ENCODE measurements around the gene PIH1D2.

- TF ChIP-seq, protein P1, sequence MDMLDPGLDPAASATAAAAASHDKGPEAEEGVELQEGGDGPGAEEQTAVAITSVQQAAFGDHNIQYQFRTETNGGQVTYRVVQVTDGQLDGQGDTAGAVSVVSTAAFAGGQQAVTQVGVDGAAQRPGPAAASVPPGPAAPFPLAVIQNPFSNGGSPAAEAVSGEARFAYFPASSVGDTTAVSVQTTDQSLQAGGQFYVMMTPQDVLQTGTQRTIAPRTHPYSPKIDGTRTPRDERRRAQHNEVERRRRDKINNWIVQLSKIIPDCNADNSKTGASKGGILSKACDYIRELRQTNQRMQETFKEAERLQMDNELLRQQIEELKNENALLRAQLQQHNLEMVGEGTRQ (IDR thresholded peaks at IDR 0.05; ENCODE audit: low read depth, low read length) = no peak
- no peak for TF ChIP-seq CTCF (conservative IDR thresholded peaks at IDR 0.05; ENCODE audit: low read depth, low read length)
- TF ChIP-seq SMC3 (IDR thresholded peaks at IDR 0.05; ENCODE audit: low read depth, low read length) = no peak
- TF ChIP-seq CEBPB (IDR thresholded peaks at IDR 0.05; ENCODE audit: low read depth, low read length) = no peak
- no peak for TF ChIP-seq CHD1 (IDR thresholded peaks at IDR 0.05; ENCODE audit: low read depth, low read length)
- TF ChIP-seq POLR2A (IDR thresholded peaks at IDR 0.05; ENCODE audit: low read depth, low read length) = no peak
- no peak for TF ChIP-seq RFX5 (IDR thresholded peaks at IDR 0.05; ENCODE audit: low read depth, low read length)
- no peak for TF ChIP-seq BHLHE40 (IDR thresholded peaks at IDR 0.05; ENCODE audit: low read depth, low read length)
- TF ChIP-seq RCOR1 (IDR thresholded peaks at IDR 0.05; ENCODE audit: insufficient replicate concordance, low read length) = no peak
- TF ChIP-seq FOS (IDR thresholded peaks at IDR 0.05; ENCODE audit: low read depth, low read length) = no peak
These were observed 10.9 kb downstream of the PIH1D2 start for GRCh38 chr11:112062923-112063322.
